ENCODE results near the gene CR1.
"Not testable (repeated sequence)": the region's sequence is repeated elsewhere in the genome, so short reads cannot be mapped to it uniquely, and the experiment has no call there.

The CR1 gene

GRCh38 chr1:207565546-207566468, 69.8 kb downstream of the CR1 start:
- no peak overlapping the region for H3K9ac ChIP-seq (ENCODE audit: low read depth, low read length)
- no peak overlapping the region for H3K4me3 ChIP-seq (ENCODE audit: low read length)
- H3K9me3 ChIP-seq (ENCODE audit: insufficient read depth, low read depth, low read length), result no peaks in the 10 kb centered on the region
- H3K27me3 ChIP-seq (ENCODE audit: insufficient read depth, low read length), result no peaks in the 10 kb centered on the region
- no peaks in the 10 kb centered on the region for H3K36me3 ChIP-seq (ENCODE audit: insufficient read depth, low read depth, low read length)
- no peaks in the 10 kb centered on the region for H3K4me1 ChIP-seq (ENCODE audit: insufficient read depth, low read length)
- H3K27ac ChIP-seq (ENCODE audit: low read length), result no peak overlapping the region

GRCh38 chr1:207571926-207572325, 76.0 kb downstream of the CR1 start:
- H3K36me3 ChIP-seq (ENCODE audit: insufficient read depth, low read depth, low read length); H3K9me3 ChIP-seq (ENCODE audit: insufficient read depth, low read depth, low read length); H3K27ac ChIP-seq (ENCODE audit: low read length); H3K4me1 ChIP-seq (ENCODE audit: insufficient read depth, low read length); H3K4me3 ChIP-seq (ENCODE audit: low read length); H3K27me3 ChIP-seq (ENCODE audit: insufficient read depth, low read length); H3K9ac ChIP-seq (ENCODE audit: low read depth, low read length): not testable (repeated sequence)

- H3K9ac ChIP-seq (ENCODE audit: low read depth, low read length); H3K27me3 ChIP-seq (ENCODE audit: insufficient read depth, low read length); H3K4me3 ChIP-seq (ENCODE audit: low read length); H3K27ac ChIP-seq (ENCODE audit: low read length); H3K4me1 ChIP-seq (ENCODE audit: insufficient read depth, low read length); H3K9me3 ChIP-seq (ENCODE audit: insufficient read depth, low read depth, low read length); H3K36me3 ChIP-seq (ENCODE audit: insufficient read depth, low read depth, low read length): not testable (repeated sequence)
These were observed 77.1 kb downstream of the CR1 start for GRCh38 chr1:207573074-207573473.

GRCh38 chr1:207575381-207575780, 79.4 kb downstream of the CR1 start:
- not testable (repeated sequence) for H3K27me3 ChIP-seq (ENCODE audit: insufficient read depth, low read length); H3K9ac ChIP-seq (ENCODE audit: low read depth, low read length); H3K27ac ChIP-seq (ENCODE audit: low read length); H3K9me3 ChIP-seq (ENCODE audit: insufficient read depth, low read depth, low read length); H3K4me3 ChIP-seq (ENCODE audit: low read length); H3K4me1 ChIP-seq (ENCODE audit: insufficient read depth, low read length); H3K36me3 ChIP-seq (ENCODE audit: insufficient read depth, low read depth, low read length)

GRCh38 chr1:207578796-207579435, 83.0 kb downstream of the CR1 start:
- Histone ChIP-seq H3K4me3 (ENCODE audit: low read length) (no peak overlapping the region), H3K9ac (ENCODE audit: low read depth, low read length) (no peak overlapping the region), H3K27ac (ENCODE audit: low read length) (no peak overlapping the region), H3K9me3 (ENCODE audit: insufficient read depth, low read depth, low read length) (no peaks in the 10 kb centered on the region), H3K36me3 (ENCODE audit: insufficient read depth, low read depth, low read length) (no peaks in the 10 kb centered on the region), H3K27me3 (ENCODE audit: insufficient read depth, low read length) (no peaks in the 10 kb centered on the region), H3K4me1 (ENCODE audit: insufficient read depth, low read length) (no peaks in the 10 kb centered on the region)

- H3K4me1 ChIP-seq (ENCODE audit: insufficient read depth, low read length), result no peaks in the 10 kb centered on the region
- H3K9ac ChIP-seq (ENCODE audit: low read depth, low read length), result no peak overlapping the region
- no peak overlapping the region for H3K27ac ChIP-seq (ENCODE audit: low read length)
- no peaks in the 10 kb centered on the region for H3K36me3 ChIP-seq (ENCODE audit: insufficient read depth, low read depth, low read length)
- H3K4me3 ChIP-seq (ENCODE audit: low read length), result no peak overlapping the region
- H3K9me3 ChIP-seq (ENCODE audit: insufficient read depth, low read depth, low read length), result no peaks in the 10 kb centered on the region
- H3K27me3 ChIP-seq (ENCODE audit: insufficient read depth, low read length), result no peaks in the 10 kb centered on the region
These were observed 83.5 kb downstream of the CR1 start for GRCh38 chr1:207579436-207579799.

GRCh38 chr1:207581496-207582153, 85.7 kb downstream of the CR1 start:
- H3K4me1 ChIP-seq (ENCODE audit: insufficient read depth, low read length), result no peaks in the 10 kb centered on the region
- no peaks in the 10 kb centered on the region for H3K27me3 ChIP-seq (ENCODE audit: insufficient read depth, low read length)
- no peak overlapping the region for H3K27ac ChIP-seq (ENCODE audit: low read length)
- H3K9me3 ChIP-seq (ENCODE audit: insufficient read depth, low read depth, low read length), result no peaks in the 10 kb centered on the region
- H3K4me3 ChIP-seq (ENCODE audit: low read length), result no peak overlapping the region
- no peaks in the 10 kb centered on the region for H3K36me3 ChIP-seq (ENCODE audit: insufficient read depth, low read depth, low read length)
- H3K9ac ChIP-seq (ENCODE audit: low read depth, low read length), result no peak overlapping the region

GRCh38 chr1:207589506-207589905, 93.5 kb downstream of the CR1 start:
- not testable (repeated sequence) for H3K9ac ChIP-seq (ENCODE audit: low read depth, low read length); H3K27me3 ChIP-seq (ENCODE audit: insufficient read depth, low read length); H3K4me3 ChIP-seq (ENCODE audit: low read length); H3K9me3 ChIP-seq (ENCODE audit: insufficient read depth, low read depth, low read length); H3K27ac ChIP-seq (ENCODE audit: low read length); H3K36me3 ChIP-seq (ENCODE audit: insufficient read depth, low read depth, low read length); H3K4me1 ChIP-seq (ENCODE audit: insufficient read depth, low read length)

- H3K4me3 ChIP-seq (ENCODE audit: low read length); H3K9me3 ChIP-seq (ENCODE audit: insufficient read depth, low read depth, low read length); H3K4me1 ChIP-seq (ENCODE audit: insufficient read depth, low read length); H3K36me3 ChIP-seq (ENCODE audit: insufficient read depth, low read depth, low read length); H3K27ac ChIP-seq (ENCODE audit: low read length); H3K27me3 ChIP-seq (ENCODE audit: insufficient read depth, low read length); H3K9ac ChIP-seq (ENCODE audit: low read depth, low read length): not testable (repeated sequence)
These were observed 95.2 kb downstream of the CR1 start for GRCh38 chr1:207591205-207591604.

GRCh38 chr1:207594095-207594494, 98.1 kb downstream of the CR1 start:
- not testable (repeated sequence) for H3K9me3 ChIP-seq (ENCODE audit: insufficient read depth, low read depth, low read length); H3K27ac ChIP-seq (ENCODE audit: low read length); H3K4me3 ChIP-seq (ENCODE audit: low read length); H3K4me1 ChIP-seq (ENCODE audit: insufficient read depth, low read length); H3K36me3 ChIP-seq (ENCODE audit: insufficient read depth, low read depth, low read length); H3K27me3 ChIP-seq (ENCODE audit: insufficient read depth, low read length); H3K9ac ChIP-seq (ENCODE audit: low read depth, low read length)

- Histone ChIP-seq H3K9me3 (ENCODE audit: insufficient read depth, low read depth, low read length) (no peaks in the 10 kb centered on the region), H3K4me3 (ENCODE audit: low read length) (no peak overlapping the region), H3K27ac (ENCODE audit: low read length) (no peak overlapping the region)
These were observed 107.8 kb downstream of the CR1 start for GRCh38 chr1:207603777-207604176.

More at GRCh38 chr1:207603777-207604176, 107.8 kb downstream of the CR1 start:
- H3K27me3 ChIP-seq (ENCODE audit: insufficient read depth, low read length), result no peaks in the 10 kb centered on the region
- no peak overlapping the region for H3K9ac ChIP-seq (ENCODE audit: low read depth, low read length)
- H3K36me3 ChIP-seq (ENCODE audit: insufficient read depth, low read depth, low read length), result no peaks in the 10 kb centered on the region
- H3K4me1 ChIP-seq (ENCODE audit: insufficient read depth, low read length), result 0 out of 2 replicates have a peak, but pooled peaks cover 3% of the 10 kb centered on the region

Data from iPS-20b (cell line).